Omental fat pad (tissue), 4 donors: ENCODE measurements around the gene VASH1. TPM values are rescaled to one million over a fixed set of nuclear protein-coding genes. Genes with fewer than 3 reads are reported as not detected.
A peak's percentile ranks its signal among the peaks of the same experiment; 100 is the strongest.
"Not testable (repeated sequence)": the region's sequence is repeated elsewhere in the genome, so short reads cannot be mapped to it uniquely, and the experiment has no call there.

Experiments
- ATAC-seq: fragments of 150-250 bp; one replicate; pipeline ENCODE4 v1.9.1; 2016; ENCODE audit warnings: mild to moderate bottlenecking, moderate library complexity; ENCODE audit not compliant: low FRiP score
- DNase-seq: peaks from one replicate; pipeline ENCODE4 v3.0.0-alpha.2; 2019; ENCODE audit warnings: low spot score
- total RNA-seq, 4 donors: library from RNA; depleted of rRNA; stranded (reverse); fragments of >200 nt; gene quantifications; one replicate each; pipeline ENCODE4 v1.1.0, GENCODE V29; 2016
- TF ChIP-seq, protein P1 (sequence below), 3 donors: fragments of 450-650 bp; IDR thresholded peaks; one replicate each; pipeline ENCODE4 v1.5.1; 2016 to 2017; ENCODE audit warnings: antibody characterized with exemption in 3 of 3, mild to moderate bottlenecking in 3 of 3, moderate library complexity in 2 of 3

Gene VASH1
- total RNA-seq, 4 donors from 2014 or later: 5.6 to 22.9 (median 11.0) TPM

DNA sequence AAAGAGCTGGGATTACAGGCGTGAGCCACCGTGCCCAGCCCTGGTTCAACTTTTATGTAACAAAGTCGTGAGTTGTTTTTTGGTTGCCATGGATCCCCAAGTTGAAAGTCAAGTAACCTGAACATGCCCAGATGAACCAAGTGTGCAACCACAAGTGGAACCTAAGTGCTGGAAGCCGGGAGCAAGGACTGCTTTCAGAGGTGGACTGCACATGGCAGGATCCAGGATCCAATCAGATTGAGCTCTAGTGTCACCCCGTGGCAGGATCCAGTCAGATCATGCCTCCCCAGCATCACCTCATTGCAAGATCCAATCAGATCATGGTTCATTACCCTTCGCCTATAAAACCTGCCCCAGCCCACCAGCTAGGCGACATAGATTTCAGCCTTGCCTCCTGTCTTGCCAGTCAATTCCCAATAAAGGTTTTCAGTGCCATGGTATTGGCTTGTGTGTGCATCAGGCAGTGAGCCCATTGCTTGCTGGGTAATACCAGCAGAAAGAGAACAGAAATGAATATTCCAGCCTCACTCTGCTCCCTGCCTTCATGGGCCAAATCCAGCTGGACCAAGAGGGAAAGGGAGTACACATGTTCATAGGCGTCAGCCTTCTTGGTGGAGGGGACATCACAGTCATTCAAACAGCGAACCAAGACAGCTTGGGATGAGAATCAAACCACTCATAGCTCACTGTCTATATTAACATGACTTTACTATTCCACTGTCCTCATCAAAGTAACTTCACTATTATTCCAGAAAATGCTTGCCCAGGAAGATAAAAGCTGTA lies 43.6 kb upstream of the VASH1 start:
- TF ChIP-seq, protein P1, sequence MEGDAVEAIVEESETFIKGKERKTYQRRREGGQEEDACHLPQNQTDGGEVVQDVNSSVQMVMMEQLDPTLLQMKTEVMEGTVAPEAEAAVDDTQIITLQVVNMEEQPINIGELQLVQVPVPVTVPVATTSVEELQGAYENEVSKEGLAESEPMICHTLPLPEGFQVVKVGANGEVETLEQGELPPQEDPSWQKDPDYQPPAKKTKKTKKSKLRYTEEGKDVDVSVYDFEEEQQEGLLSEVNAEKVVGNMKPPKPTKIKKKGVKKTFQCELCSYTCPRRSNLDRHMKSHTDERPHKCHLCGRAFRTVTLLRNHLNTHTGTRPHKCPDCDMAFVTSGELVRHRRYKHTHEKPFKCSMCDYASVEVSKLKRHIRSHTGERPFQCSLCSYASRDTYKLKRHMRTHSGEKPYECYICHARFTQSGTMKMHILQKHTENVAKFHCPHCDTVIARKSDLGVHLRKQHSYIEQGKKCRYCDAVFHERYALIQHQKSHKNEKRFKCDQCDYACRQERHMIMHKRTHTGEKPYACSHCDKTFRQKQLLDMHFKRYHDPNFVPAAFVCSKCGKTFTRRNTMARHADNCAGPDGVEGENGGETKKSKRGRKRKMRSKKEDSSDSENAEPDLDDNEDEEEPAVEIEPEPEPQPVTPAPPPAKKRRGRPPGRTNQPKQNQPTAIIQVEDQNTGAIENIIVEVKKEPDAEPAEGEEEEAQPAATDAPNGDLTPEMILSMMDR (IDR thresholded peaks at IDR 0.05): no peak
- no peak for ATAC-seq
- DNase-seq: no peak

DNA sequence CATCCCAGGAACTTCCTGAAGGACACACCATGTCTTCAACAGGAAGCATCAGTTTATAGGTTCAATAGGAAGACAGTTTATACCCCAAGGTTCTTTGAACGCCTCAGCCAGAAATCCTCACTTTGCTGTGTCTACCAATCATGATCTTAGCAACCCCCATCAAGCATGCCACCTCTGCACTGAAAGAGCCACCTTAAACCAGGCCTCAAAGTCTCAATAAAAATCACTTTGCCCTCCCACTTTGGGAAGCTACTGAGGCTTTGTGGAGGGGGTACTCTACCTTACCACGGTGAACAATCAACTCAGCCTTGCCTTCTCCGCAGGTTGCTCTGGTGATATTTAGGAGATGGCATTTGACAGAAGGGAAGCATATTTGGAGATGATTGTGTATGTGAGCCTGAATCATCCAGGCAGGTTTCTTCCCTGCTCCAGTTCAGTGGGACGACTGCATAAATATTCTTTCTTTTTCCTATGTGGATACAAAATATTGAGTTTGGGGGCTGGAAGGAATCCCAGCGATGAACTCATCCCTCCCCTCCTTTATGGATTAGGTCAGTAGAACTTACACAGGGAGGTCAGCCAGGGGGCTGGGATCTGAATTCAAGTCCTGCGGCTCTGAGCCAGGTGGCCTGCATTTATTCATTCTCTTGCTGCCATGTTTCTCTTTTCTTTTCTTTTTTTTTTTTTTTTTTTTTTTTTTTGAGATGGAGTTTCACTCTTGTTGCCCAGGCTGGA lies 42.8 kb upstream of the VASH1 start:
- no peak for DNase-seq

DNA sequence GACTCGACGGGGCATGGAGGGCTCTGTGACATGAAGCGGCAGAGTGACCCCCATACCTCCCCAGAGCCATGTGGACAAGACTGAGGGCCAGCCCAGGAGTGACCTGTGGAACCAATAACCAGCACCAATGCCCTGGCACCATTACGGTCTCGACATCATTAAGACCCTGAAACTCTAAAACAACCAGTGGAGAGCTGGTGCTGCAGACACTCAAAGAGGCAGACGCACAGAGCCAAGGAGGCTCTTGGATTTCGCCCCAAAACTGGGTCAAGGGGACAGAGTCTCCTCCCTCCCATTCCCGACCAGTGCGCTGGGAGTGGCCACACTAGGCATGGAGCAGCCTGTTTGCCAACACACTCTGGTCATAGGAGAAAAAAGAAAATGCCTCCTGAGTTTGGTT lies 41.6 kb upstream of the VASH1 start:
- DNase-seq (no peak), ATAC-seq (no peak)
- TF ChIP-seq, protein P1 (IDR thresholded peaks at IDR 0.05): no peak

More for the DNA sequence above, 42.8 kb upstream of the VASH1 start:
- no peak for ATAC-seq
- TF ChIP-seq, protein P1 (IDR thresholded peaks at IDR 0.05): no peak

DNA sequence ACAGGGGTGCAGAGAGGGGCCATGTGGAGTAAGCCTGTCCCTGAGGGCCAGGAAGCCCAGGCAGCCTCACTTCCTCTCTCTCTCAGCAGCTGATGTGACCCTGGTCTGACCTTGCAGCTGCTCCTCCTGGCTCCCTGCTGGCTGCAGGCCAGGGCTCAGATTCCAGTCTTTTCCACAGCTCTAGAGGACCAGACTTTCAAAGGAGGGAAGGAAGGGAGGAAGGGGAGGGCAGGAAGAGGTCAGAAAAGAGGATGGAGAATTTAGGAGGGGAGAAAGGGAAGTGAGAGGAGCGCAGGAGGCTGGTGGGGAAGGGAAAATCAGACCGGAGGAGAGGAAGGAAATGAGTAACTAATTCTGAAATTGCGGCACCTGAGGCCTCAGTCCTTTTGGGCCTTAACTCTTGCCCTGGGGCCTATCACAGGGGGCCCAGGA lies 40.9 kb upstream of the VASH1 start:
- ATAC-seq: peak; percentile 41
- TF ChIP-seq, protein P1 (IDR thresholded peaks at IDR 0.05): no peak
- DNase-seq: no peak

DNA sequence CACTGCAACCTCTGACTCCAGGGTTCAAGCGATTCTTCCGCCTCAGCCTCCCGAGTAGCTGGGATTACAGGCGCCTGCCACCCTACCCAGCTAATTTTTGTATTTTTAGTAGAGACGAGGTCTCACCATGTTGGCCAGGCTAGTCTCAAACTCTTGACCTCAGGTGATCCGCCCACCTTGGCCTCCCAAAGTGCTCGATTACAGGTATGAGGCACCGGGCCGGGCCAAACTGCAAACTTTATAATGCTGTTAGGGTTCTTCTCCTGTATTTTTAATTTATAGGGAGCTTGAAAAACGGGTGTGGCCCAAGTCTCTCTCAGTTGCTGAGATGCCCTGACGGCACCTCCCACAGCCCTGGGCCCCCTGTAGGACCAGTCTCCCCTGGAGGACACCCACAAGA lies 39.8 kb upstream of the VASH1 start:
- not testable (repeated sequence) for ATAC-seq, DNase-seq

DNA sequence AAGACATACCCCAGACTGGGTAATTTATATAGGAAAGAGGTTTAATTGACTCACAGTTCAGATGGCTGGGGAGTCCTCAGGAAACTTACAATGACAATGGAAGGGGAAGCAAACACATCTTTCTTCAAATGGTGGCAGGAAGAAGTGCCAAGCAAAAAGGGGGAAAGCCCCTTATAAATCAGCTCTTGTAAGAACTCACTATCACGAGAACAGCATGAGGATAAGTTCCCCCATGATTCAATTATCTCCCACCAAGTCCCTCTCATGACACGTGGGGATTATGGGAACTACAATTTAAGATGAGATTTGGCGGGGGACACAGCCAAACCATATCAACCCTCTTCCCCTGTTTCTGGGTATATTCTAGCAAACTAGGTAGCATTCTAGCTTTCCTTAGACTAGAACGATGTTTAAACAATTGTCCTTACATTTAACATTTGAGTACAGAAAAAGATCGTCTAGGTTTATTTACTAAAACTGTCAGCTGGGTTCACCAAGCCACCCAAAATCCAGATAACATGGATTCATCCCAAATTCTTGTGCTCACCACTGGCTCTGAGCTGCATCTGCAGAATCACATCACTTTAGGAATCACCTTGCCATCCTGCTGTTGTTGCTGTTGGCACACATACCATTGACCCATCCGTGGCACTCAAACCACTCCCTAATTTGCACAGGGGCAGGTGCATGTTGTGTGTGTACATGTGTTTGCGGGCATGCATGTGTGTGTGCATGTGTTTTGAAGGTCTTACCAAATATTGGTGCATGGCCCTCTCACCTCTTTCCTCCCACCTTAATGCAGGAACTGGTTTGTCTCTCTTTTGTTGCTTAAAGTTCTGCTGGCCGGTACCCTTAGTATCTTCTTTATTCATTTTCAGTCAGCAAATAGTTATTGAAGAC lies 36.4 kb upstream of the VASH1 start:
- DNase-seq: no peak
- TF ChIP-seq, protein P1 (IDR thresholded peaks at IDR 0.05): no peak
- ATAC-seq: no peak

DNA sequence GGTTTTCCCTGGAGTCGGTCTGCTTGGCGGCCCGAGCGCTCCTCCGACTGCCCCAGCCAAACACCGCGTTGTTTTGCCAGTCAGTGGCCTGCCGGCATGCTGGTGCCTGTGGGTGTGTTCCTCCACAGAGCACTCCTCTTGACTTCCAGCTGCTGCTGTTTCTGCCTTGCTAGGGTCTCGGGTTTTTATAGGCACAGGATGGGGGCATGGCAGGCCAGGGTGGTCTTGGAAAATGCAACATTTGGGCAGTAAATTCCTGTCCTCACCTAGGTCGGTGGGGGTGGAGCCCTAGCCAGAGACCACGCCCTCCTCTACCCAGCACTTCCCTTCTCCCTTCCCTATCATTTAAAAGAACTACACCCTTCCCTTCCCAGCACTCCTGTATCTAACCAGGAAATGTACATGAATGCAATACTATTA lies 34.7 kb upstream of the VASH1 start:
- no peak for ATAC-seq

More for the DNA sequence above, 34.7 kb upstream of the VASH1 start:
- TF ChIP-seq, protein P1 (IDR thresholded peaks at IDR 0.05): no peak
- no peak for DNase-seq
